GM21825 (cell line): ENCODE measurements around the gene GABRR2.

ENCODE experiments used
- ATAC-seq: cut with Tn5 transposase; IDR thresholded peaks from one replicate; pipeline ENCODE4 v1.9.1; 2021; ENCODE audit warnings: mild to moderate bottlenecking, moderate library complexity; ENCODE audit not compliant: unreplicated experiment

GABRR2 gene

GRCh38 chr6:89216411-89216810 lies 98.7 kb downstream of the GABRR2 start:
- ATAC-seq: no peak

GRCh38 chr6:89215391-89215790 lies 99.7 kb downstream of the GABRR2 start:
- no peak for ATAC-seq

DNA sequence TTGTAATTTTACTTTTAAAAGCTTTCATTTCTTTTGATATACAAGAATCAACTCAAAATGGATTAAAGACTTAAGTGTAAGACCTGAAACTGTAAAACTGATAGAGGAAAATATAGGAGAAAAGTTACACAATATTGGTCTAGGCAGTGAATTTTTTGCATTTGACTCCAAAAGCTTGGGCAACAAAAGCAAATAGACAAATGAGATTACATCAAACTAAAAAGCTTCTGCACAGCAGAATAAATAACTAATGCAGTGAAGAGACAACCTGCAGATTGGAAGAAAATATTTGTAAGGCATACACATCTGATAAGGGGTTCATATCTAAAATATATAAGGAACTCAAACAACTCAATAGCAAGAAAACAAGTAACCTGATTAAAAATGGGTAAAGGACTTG lies 100.9 kb downstream of the GABRR2 start:
- no peak for ATAC-seq

- no peak for ATAC-seq
These were observed 102.6 kb downstream of the GABRR2 start for GRCh38 chr6:89212472-89212871.

- no peak for ATAC-seq
These were observed 105.6 kb downstream of the GABRR2 start for GRCh38 chr6:89209457-89209856.

GRCh38 chr6:89208551-89208950 lies 106.5 kb downstream of the GABRR2 start:
- no peak for ATAC-seq
